Measurements from ENCODE around the gene DSCAML1. TPM values are rescaled to one million over a fixed set of nuclear protein-coding genes. Genes with fewer than 3 reads are reported as not detected.

Gene DSCAML1
- total RNA-seq, 2 donors from 2014 or later = 0.21 to 0.41 TPM

DNA sequence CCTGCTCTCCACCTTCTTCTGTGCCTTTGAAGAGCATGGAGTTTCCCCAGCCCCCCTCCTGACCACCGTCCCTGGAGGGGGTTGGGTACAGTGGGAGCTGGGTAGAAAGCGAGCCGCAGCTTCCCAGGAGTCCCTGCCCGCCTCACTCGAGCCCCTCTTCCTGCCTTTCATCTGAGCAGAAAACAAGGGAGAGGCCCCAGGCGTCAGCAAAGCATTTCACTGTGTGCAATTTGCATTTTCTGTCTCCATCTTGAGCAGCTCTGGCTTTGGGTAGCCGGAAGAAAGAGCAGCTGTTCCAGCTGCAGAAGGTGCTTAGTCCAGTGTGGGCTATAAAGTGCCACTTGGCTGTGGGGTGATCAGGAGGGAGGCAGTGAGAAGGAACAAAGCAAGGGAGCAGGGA lies 239.7 kb downstream of the DSCAML1 start:
- Histone ChIP-seq H3K36me3 (no peaks in the 10 kb centered on the region), H3K27me3 (replicated peaks; ENCODE audit: insufficient read depth) (no peaks in the 10 kb centered on the region), H3K27ac (no peak overlapping the region), H3K4me3 (no peak overlapping the region), H3K4me1 (ENCODE audit: control insufficient read depth in 1 of 2, low read depth in 2 of 2) (no peaks in the 10 kb centered on the region), H3K9me3 (no peaks in the 10 kb centered on the region)
- no peak for TF ChIP-seq CTCF (IDR thresholded peaks at IDR 0.05)
- no peak for DNase-seq (ENCODE audit: low spot score)
- ATAC-seq (ENCODE audit: insufficient number of reproducible peaks, low FRiP score, low read depth) = no peak

DNA sequence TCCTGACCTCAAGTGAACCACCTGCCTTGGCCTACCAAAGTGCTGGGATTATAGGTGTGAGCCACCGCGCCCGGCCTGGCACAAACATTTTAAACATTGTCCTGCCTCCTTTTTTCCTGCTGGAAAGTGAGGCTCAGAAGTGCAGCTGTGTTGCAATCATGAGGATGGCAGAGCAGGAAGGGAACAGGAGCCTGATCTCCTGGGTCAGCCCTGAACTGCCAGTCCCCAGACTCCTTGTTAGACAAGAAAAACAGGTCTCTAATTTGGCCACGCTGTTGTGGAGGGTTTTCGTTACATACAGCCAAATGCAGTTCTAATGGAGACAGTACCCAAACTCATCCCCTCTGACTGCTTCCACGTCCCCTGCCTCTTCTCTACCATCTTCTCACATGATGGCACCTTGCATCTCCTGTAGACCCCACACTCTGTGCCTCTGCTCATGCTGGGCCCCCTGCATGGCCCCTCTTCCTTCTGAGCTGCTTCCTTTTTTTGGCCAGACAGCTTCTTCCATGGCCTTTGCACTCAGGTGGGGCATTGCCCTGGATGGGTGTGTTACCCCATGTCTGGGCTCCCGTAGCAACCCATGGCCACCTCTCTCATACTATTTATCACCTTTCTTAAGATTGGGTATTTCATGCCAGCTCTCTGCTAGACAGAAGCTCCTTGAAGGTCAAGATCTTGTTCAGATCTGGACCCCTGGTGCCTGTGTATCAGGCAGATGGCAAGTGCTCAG lies 242.2 kb downstream of the DSCAML1 start:
- ATAC-seq (ENCODE audit: insufficient number of reproducible peaks, low FRiP score, low read depth) (no peak), DNase-seq (ENCODE audit: low spot score) (no peak)
- Histone ChIP-seq H3K27ac (no peak overlapping the region), H3K36me3 (no peaks in the 10 kb centered on the region), H3K9me3 (no peaks in the 10 kb centered on the region), H3K4me1 (ENCODE audit: control insufficient read depth in 1 of 2, low read depth in 2 of 2) (no peaks in the 10 kb centered on the region), H3K4me3 (no peak overlapping the region), H3K27me3 (replicated peaks; ENCODE audit: insufficient read depth) (no peaks in the 10 kb centered on the region)
- no peak for TF ChIP-seq CTCF (IDR thresholded peaks at IDR 0.05)

- ATAC-seq (ENCODE audit: insufficient number of reproducible peaks, low FRiP score, low read depth) (no peak), DNase-seq (ENCODE audit: low spot score) (no peak)
- Histone ChIP-seq H3K4me1 (ENCODE audit: control insufficient read depth in 1 of 2, low read depth in 2 of 2) (no peaks in the 10 kb centered on the region), H3K4me3 (no peak overlapping the region), H3K27ac (no peak overlapping the region), H3K9me3 (no peaks in the 10 kb centered on the region), H3K36me3 (no peaks in the 10 kb centered on the region), H3K27me3 (replicated peaks; ENCODE audit: insufficient read depth) (no peaks in the 10 kb centered on the region)
- no peak for TF ChIP-seq CTCF (IDR thresholded peaks at IDR 0.05)
These were observed 244.4 kb downstream of the DSCAML1 start for GRCh38 chr11:117552626-117553025.

DNA sequence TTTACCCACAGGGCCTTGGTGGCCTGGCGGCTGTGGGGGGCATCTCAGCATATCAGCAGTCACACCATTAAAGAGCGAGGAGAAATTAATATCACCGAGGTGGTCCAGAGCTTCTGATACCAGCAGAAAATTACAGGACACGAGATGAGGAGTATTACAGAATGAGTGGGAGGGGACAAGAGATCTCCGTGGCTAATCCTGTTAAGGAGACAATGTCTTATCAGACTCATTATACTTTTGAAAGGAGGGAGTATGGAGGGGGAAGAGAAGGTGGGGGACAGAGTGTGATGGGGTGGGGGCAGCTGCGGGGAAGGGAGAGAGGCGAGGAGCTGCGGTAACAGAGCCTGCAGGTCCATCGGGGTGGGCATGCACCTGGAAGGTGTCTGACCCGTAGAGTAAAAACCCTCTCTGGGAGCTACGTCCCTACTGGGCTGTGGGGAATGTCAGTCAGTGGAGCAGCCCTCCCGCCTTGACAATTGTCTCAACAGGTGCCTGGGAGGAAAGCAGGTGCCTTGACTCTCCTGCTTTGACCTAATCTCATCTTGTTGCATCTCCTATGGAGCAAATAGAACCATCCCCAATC lies 245.2 kb downstream of the DSCAML1 start:
- no peaks in the 10 kb centered on the region for H3K27me3 ChIP-seq (replicated peaks; ENCODE audit: insufficient read depth)
- DNase-seq (ENCODE audit: low spot score) = no peak
- no peaks in the 10 kb centered on the region for H3K9me3 ChIP-seq
- no peak for ATAC-seq (ENCODE audit: insufficient number of reproducible peaks, low FRiP score, low read depth)
- no peak overlapping the region for H3K27ac ChIP-seq
- no peak for TF ChIP-seq CTCF (IDR thresholded peaks at IDR 0.05)
- H3K36me3 ChIP-seq = no peaks in the 10 kb centered on the region
- H3K4me3 ChIP-seq = no peak overlapping the region
- no peaks in the 10 kb centered on the region for H3K4me1 ChIP-seq (ENCODE audit: control insufficient read depth in 1 of 2, low read depth in 2 of 2)

DNA sequence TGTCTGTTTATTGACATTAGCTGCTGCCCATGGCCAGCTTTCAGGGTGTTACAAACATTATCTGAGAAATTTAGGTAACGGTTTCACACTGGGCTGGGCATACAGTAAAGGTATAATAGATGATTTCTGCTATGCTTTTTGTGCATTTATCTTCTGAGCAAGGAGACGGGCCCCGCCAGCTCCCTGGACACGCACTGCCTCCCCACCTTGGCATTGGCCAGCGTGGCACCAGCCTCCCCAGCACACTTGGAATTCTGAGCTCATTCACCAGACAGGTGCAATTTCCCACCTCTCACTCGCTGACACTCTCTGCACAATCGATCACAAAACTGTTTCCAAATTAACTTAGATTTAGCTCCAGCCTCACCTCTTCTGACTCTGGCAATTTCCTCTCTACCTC lies 246.6 kb downstream of the DSCAML1 start:
- DNase-seq (ENCODE audit: low spot score) = no peak
- no peak for TF ChIP-seq CTCF (IDR thresholded peaks at IDR 0.05)
- no peaks in the 10 kb centered on the region for H3K27me3 ChIP-seq (replicated peaks; ENCODE audit: insufficient read depth)
- H3K9me3 ChIP-seq = no peaks in the 10 kb centered on the region
- no peaks in the 10 kb centered on the region for H3K4me1 ChIP-seq (ENCODE audit: control insufficient read depth in 1 of 2, low read depth in 2 of 2)
- no peak for ATAC-seq (ENCODE audit: insufficient number of reproducible peaks, low FRiP score, low read depth)
- H3K4me3 ChIP-seq = no peak overlapping the region
- H3K27ac ChIP-seq = no peak overlapping the region
- H3K36me3 ChIP-seq = no peaks in the 10 kb centered on the region

Data from thoracic aorta (tissue), 2 donors.